Keratinocyte (primary cell): Measurements from ENCODE around the gene LRRC70.

Experiments
- CTCF ChIP-seq, 3 experiments: IDR thresholded peaks in 1 of 3; conservative IDR thresholded peaks in 1 of 3; optimal IDR thresholded peaks in 1 of 3; 2 replicates in 2 of 3; 3 replicates in 1 of 3; pipeline versions ENCODE3 to v1.5.1; 2011; ENCODE audit warnings: low read length in 3 of 3, mild to moderate bottlenecking in 3 of 3, moderate library complexity in 2 of 3, control low read depth in 1 of 3, inconsistent platforms in 1 of 3; ENCODE audit not compliant: insufficient read depth in 2 of 3; ENCODE audit errors: extremely low read depth in 1 of 3
- EZH2 ChIP-seq: IDR thresholded peaks from one replicate; pipeline ENCODE4 v1.6.1; 2012; ENCODE audit warnings: inconsistent platforms, mild to moderate bottlenecking, low read length, moderate library complexity

- TF ChIP-seq CTCF (optimal IDR thresholded peaks at IDR 0.05 in 1 of 3, IDR thresholded peaks at IDR 0.05 in 1 of 3, conservative IDR thresholded peaks at IDR 0.05 in 1 of 3; ENCODE audit: extremely low read depth in 1 of 3, insufficient read depth in 2 of 3, low read length in 3 of 3): no peak
- TF ChIP-seq EZH2: no peak
Observed at GRCh38 chr5:62568800-62569432, 9.7 kb upstream of the LRRC70 start.
